ENCODE data around the gene DYRK1A. TPM values are rescaled to one million over a fixed set of nuclear protein-coding genes. Genes with fewer than 3 reads are reported as not detected.

Gene DYRK1A
- total and polyA plus RNA-seq, 2 of the 13 experiments (the other 11 are each of a cell fraction or from before 2014, with no cell fraction given), result 24.6 to 34.2 TPM

DNA sequence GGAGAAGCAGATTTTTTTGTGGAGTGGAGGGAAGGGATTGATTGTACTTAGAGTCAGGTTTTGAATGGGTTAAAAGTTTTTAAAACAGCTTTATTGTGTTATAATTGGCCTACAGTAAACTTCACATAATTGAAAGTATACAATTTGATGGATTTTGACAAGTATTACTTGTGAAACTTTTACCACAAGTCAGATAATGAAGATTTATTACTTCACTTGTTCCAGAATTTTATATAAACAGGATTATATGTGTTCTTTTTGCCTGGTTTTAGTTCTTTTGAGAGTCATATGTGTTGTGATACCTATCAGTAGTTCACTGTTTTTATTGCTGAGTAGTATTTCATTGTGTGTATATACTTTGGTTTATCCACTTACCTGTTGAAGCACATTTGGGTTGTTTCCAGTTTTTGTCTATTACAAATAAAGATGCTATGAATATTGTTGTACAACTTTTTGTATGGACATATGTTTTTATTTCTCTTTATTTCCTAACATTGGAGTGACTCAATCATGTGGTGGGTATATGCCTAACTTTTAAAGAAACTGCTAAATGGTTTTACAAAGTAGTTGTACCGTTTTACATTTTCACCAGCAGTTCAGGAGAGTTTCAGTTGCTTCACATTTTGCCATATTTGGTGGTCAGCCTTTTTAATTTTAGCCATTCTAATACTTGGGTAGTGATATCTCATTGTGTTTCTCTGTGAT, 71.0 kb downstream of the DYRK1A start (continued):
- TF ChIP-seq, protein P1, sequence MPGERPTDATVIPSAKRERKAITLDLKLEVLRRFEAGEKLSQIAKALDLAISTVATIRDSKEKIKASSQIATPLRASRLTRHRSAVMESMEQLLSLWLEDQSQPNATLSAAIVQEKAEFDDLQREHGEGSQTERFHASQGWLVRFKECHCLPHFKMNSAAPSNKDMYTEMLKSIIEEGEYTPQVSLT (CRISPR knock-in tag; IDR thresholded peaks at IDR 0.05; ENCODE audit: borderline replicate concordance, low read depth), result no peak
- TF ChIP-seq DMAP1 (CRISPR knock-in tag; IDR thresholded peaks at IDR 0.05) (no peak), HHEX (CRISPR knock-in tag; IDR thresholded peaks at IDR 0.05) (no peak), MIER3 (CRISPR knock-in tag; IDR thresholded peaks at IDR 0.05; ENCODE audit: borderline replicate concordance) (no peak), BORCS8-MEF2B (CRISPR knock-in tag; IDR thresholded peaks at IDR 0.05) (no peak), NFRKB (IDR thresholded peaks at IDR 0.05) (no peak), FOXA3 (CRISPR knock-in tag; IDR thresholded peaks at IDR 0.05) (no peak), EZH2 (conservative IDR thresholded peaks at IDR 0.05; ENCODE audit: low read depth, low read length) (no peak)

GRCh38 chr21:37443683-37444082, 77.1 kb downstream of the DYRK1A start:
- intact Hi-C loops (cut with micrococcal nuclease; ENCODE audit: unreplicated experiment), result no loop called here

More at GRCh38 chr21:37443683-37444082, 77.1 kb downstream of the DYRK1A start:
- peaks cover 16% of the 10 kb centered on the region for H3K4me1 ChIP-seq (ENCODE audit: insufficient read depth, low read length)
- peak; percentile 71 for TF ChIP-seq ATF7 (IDR thresholded peaks at IDR 0.05)
- TF ChIP-seq ATF7 (CRISPR knock-in tag; IDR thresholded peaks at IDR 0.05), result no peak
- no peak for TF ChIP-seq CEBPG (CRISPR knock-in tag; IDR thresholded peaks at IDR 0.05)
- H2AFZ ChIP-seq (ENCODE audit: low read length), result no peak overlapping the region
- POLR2A ChIA-PET, result no interaction called here
- H4K20me1 ChIP-seq (ENCODE audit: insufficient read depth, low read length), result peaks cover 44% of the 10 kb centered on the region
- H3K27ac ChIP-seq (ENCODE audit: extremely low read length, insufficient read depth, low read length), result no peak overlapping the region
- 92% methylated on average over 4 of the region's 4 CpGs for whole genome bisulfite sequencing (ENCODE audit: low lambda C conversion rate)
- peaks cover 97% of the 10 kb centered on the region for H3K79me2 ChIP-seq (ENCODE audit: insufficient read depth, low read length)
- no peak overlapping the region for H3K4me3 ChIP-seq (replicated peaks in 1 of 3; ENCODE audit: insufficient read depth in 1 of 3, low read depth in 2 of 3, low read length in 3 of 3)
- H3K4me2 ChIP-seq (ENCODE audit: low read depth, low read length), result no peak overlapping the region
- no peaks in the 10 kb centered on the region for H3K27me3 ChIP-seq (ENCODE audit: control insufficient read depth in 1 of 2, insufficient read depth in 2 of 2, low read length in 2 of 2)
- CTCF ChIA-PET (ENCODE audit: low intra/inter-chr PET ratio, low total read pairs), result no interaction called here
- H3K9ac ChIP-seq (ENCODE audit: insufficient read depth, low read depth, low read length), result no peak overlapping the region
- DNase-seq (ENCODE audit: low spot score), result no peak
- no peak for ATAC-seq
- no peaks in the 10 kb centered on the region for H3K9me3 ChIP-seq (ENCODE audit: low read length)
- FAIRE-seq, result no peak
- in situ Hi-C loops (cut with HindIII; ENCODE audit: extremely low pct_ligation_motif_present, low pct_unique_long_range_greater_than_20kb), result no loop called here
- BruUV-seq (replicated peaks), result no TSS peak
- peaks cover 0 to 2% of the 10 kb centered on the region in 2 experiments; a peak in 2 of 5 replicates for H3K36me3 ChIP-seq (replicated peaks in 1 of 2; ENCODE audit: control insufficient read depth in 1 of 2, insufficient read depth in 2 of 2, low read length in 2 of 2)
